ENCODE data around the gene KLF3.

The KLF3 gene

GRCh38 chr4:38704622-38705154, 40.7 kb downstream of the KLF3 start:
- no peak for DNase-seq

GRCh38 chr4:38706301-38706700, 42.3 kb downstream of the KLF3 start:
- no peak for DNase-seq

- no peak for DNase-seq
Measured at GRCh38 chr4:38710053-38710452, 46.1 kb downstream of the KLF3 start.

- no peak for DNase-seq
Measured at GRCh38 chr4:38711066-38711465, 47.1 kb downstream of the KLF3 start.

GRCh38 chr4:38715050-38715449, 51.1 kb downstream of the KLF3 start:
- no peak for DNase-seq

GRCh38 chr4:38716256-38716655, 52.3 kb downstream of the KLF3 start:
- no peak for DNase-seq

- no peak for DNase-seq
Measured at GRCh38 chr4:38717604-38718003, 53.6 kb downstream of the KLF3 start.

- DNase-seq, result no peak
Measured at GRCh38 chr4:38723114-38723513, 59.1 kb downstream of the KLF3 start.

- DNase-seq, result no peak
Measured at GRCh38 chr4:38723726-38724474, 59.9 kb downstream of the KLF3 start.

- DNase-seq, result no peak
Measured at GRCh38 chr4:38724475-38724808, 60.4 kb downstream of the KLF3 start.

- no peak for DNase-seq
Measured at GRCh38 chr4:38728631-38729141, 64.7 kb downstream of the KLF3 start.

- DNase-seq, result no peak
Measured at GRCh38 chr4:38730493-38730829, 66.5 kb downstream of the KLF3 start.

- DNase-seq, result peak; percentile 84
Measured at GRCh38 chr4:38730830-38731646, 67.0 kb downstream of the KLF3 start.

- no peak for DNase-seq
Measured at GRCh38 chr4:38733663-38734062, 69.7 kb downstream of the KLF3 start.

- DNase-seq, result no peak
Measured at GRCh38 chr4:38734446-38734845, 70.4 kb downstream of the KLF3 start.

GRCh38 chr4:38734911-38735310, 70.9 kb downstream of the KLF3 start:
- DNase-seq, result no peak

GRCh38 chr4:38735870-38736269, 71.9 kb downstream of the KLF3 start:
- DNase-seq, result no peak

- DNase-seq, result no peak
Measured at GRCh38 chr4:38738940-38739803, 75.2 kb downstream of the KLF3 start.

- no peak for DNase-seq
Measured at GRCh38 chr4:38740303-38740702, 76.3 kb downstream of the KLF3 start.

- DNase-seq, result no peak
Measured at GRCh38 chr4:38743866-38744265, 79.9 kb downstream of the KLF3 start.

- no peak for DNase-seq
Measured at GRCh38 chr4:38745881-38746280, 81.9 kb downstream of the KLF3 start.

- no peak for DNase-seq
Measured at GRCh38 chr4:38747629-38748028, 83.6 kb downstream of the KLF3 start.

GRCh38 chr4:38749336-38749735, 85.3 kb downstream of the KLF3 start:
- DNase-seq, result no peak
